H9 (cell line): Measurements from ENCODE around the gene ANAPC1. TPM values are rescaled to one million over a fixed set of nuclear protein-coding genes. Genes with fewer than 3 reads are reported as not detected.

Experiments
- DNase-seq: peaks from one replicate; pipeline ENCODE4 v3.0.0-alpha.2; 2017
- H2AFZ ChIP-seq: one replicate; pipeline ENCODE4 v1.6.1; 2013; ENCODE audit warnings: mild to moderate bottlenecking, low read length, control low read depth, moderate library complexity
- H2AK5ac ChIP-seq: 2 replicates; pipeline ENCODE4 v1.6.1; 2013; ENCODE audit warnings: low read length, control low read depth, mixed read lengths; ENCODE audit not compliant: insufficient read length
- H2BK120ac ChIP-seq: one replicate; pipeline ENCODE4 v1.6.1; 2013; ENCODE audit warnings: low read depth, mild to moderate bottlenecking, low read length, control low read depth, inconsistent platforms; ENCODE audit not compliant: poor library complexity, severe bottlenecking
- H2BK12ac ChIP-seq: 2 replicates; pipeline ENCODE4 v1.6.1; 2013; ENCODE audit warnings: low read length, control low read depth, mixed read lengths, low read depth; ENCODE audit not compliant: insufficient read length
- H2BK15ac ChIP-seq: 2 replicates; pipeline ENCODE4 v1.6.1; 2013; ENCODE audit warnings: low read depth, low read length, control low read depth
- H2BK20ac ChIP-seq: one replicate; pipeline ENCODE4 v1.6.1; 2013; ENCODE audit warnings: low read depth, mild to moderate bottlenecking, low read length, control low read depth, inconsistent platforms; ENCODE audit not compliant: poor library complexity, severe bottlenecking
- H2BK5ac ChIP-seq: 2 replicates; pipeline ENCODE4 v1.6.1; 2013; ENCODE audit warnings: low read length, control low read depth, mixed read lengths; ENCODE audit not compliant: insufficient read length
- H3K14ac ChIP-seq: 2 replicates; pipeline ENCODE4 v1.6.1; 2013; ENCODE audit warnings: low read length, control low read depth; ENCODE audit not compliant: insufficient read depth
- H3K18ac ChIP-seq: 2 replicates; pipeline ENCODE4 v1.6.1; 2013; ENCODE audit warnings: low read depth, mild to moderate bottlenecking, mixed read lengths, low read length, control low read depth; ENCODE audit not compliant: insufficient read length
- H3K23ac ChIP-seq: 2 replicates; pipeline ENCODE4 v1.6.1; 2013; ENCODE audit warnings: low read length, control low read depth, mixed read lengths, low read depth; ENCODE audit not compliant: insufficient read length
- H3K23me2 ChIP-seq: 2 replicates; pipeline ENCODE4 v1.6.1; 2013; ENCODE audit warnings: low read depth, mild to moderate bottlenecking, mixed read lengths, low read length, control low read depth; ENCODE audit not compliant: insufficient read length, poor library complexity, severe bottlenecking
- H3K27ac ChIP-seq: 2 replicates; pipeline ENCODE4 v1.5.1; 2013; ENCODE audit warnings: low read length, control low read depth, mixed read lengths, low read depth; ENCODE audit not compliant: insufficient read length
- H3K27me3 ChIP-seq: 2 replicates; pipeline ENCODE4 v1.6.1; 2013; ENCODE audit warnings: low read length, control low read depth, inconsistent platforms; ENCODE audit not compliant: insufficient read depth
- H3K4ac ChIP-seq: 2 replicates; pipeline ENCODE4 v1.6.1; 2013; ENCODE audit warnings: low read depth, mild to moderate bottlenecking, control low read depth, inconsistent platforms, low read length, moderate library complexity
- H3K4me1 ChIP-seq: 2 replicates; pipeline ENCODE4 v1.6.1; 2013; ENCODE audit warnings: low read length, control low read depth, inconsistent platforms; ENCODE audit not compliant: insufficient read depth
- H3K4me2 ChIP-seq: 2 replicates; pipeline ENCODE4 v1.6.1; 2013; ENCODE audit warnings: low read length, control low read depth, mixed read lengths; ENCODE audit not compliant: insufficient read length, insufficient read depth
- H3K56ac ChIP-seq: 2 replicates; pipeline ENCODE4 v1.6.1; 2013; ENCODE audit warnings: low read depth, mild to moderate bottlenecking, mixed read lengths, low read length, control low read depth; ENCODE audit not compliant: insufficient read length
- H3K79me1 ChIP-seq: 2 replicates; pipeline ENCODE4 v1.6.1; 2013; ENCODE audit warnings: low read depth, mild to moderate bottlenecking, moderate library complexity, low read length, control low read depth, inconsistent platforms; ENCODE audit not compliant: insufficient read depth, poor library complexity, severe bottlenecking
- H3K79me2 ChIP-seq: 2 replicates; pipeline ENCODE4 v1.6.1; 2013; ENCODE audit warnings: low read length, control low read depth, inconsistent platforms; ENCODE audit not compliant: insufficient read depth
- H3K9ac ChIP-seq: 2 replicates; pipeline ENCODE4 v1.6.1; 2013; ENCODE audit warnings: low read length, control low read depth, mixed read lengths; ENCODE audit not compliant: insufficient read length; ENCODE audit errors: extremely low read depth
- H3K9me3 ChIP-seq: one replicate; pipeline ENCODE4 v1.6.1; 2013; ENCODE audit warnings: low read depth, low read length, inconsistent platforms; ENCODE audit not compliant: control insufficient read depth
- H3T11ph ChIP-seq: one replicate; pipeline ENCODE4 v1.6.1; 2013; ENCODE audit warnings: mild to moderate bottlenecking, low read length, control low read depth, inconsistent platforms
- H4K20me1 ChIP-seq: one replicate; pipeline ENCODE4 v1.6.1; 2013; ENCODE audit not compliant: control insufficient read depth, insufficient read length, insufficient read depth
- H4K5ac ChIP-seq: 2 replicates; pipeline ENCODE4 v1.6.1; 2013; ENCODE audit warnings: low read depth, mild to moderate bottlenecking, mixed read lengths, low read length, control low read depth; ENCODE audit not compliant: insufficient read length
- H4K8ac ChIP-seq: replicated peaks from 2 replicates; pipeline ENCODE4 v1.6.1; 2013; ENCODE audit warnings: low read length, control low read depth, mixed read lengths, low read depth; ENCODE audit not compliant: insufficient read length
- H4K91ac ChIP-seq: 2 replicates; pipeline ENCODE4 v1.6.1; 2013; ENCODE audit warnings: low read depth, mild to moderate bottlenecking, moderate library complexity, mixed read lengths, low read length, control low read depth; ENCODE audit not compliant: insufficient read length
- H3K27ac Mint-ChIP-seq, 3 experiments: 2 replicates in 2 of 3; 3 replicates in 1 of 3; pipeline ENCODE4 v1.8.0; 2020 to 2021; ENCODE audit warnings: mixed read lengths in 3 of 3, mild to moderate bottlenecking in 1 of 3, moderate library complexity in 1 of 3
- H3K27me3 Mint-ChIP-seq: 2 replicates; pipeline ENCODE4 v1.8.0; 2021; ENCODE audit warnings: low read depth, mild to moderate bottlenecking, moderate library complexity, mixed read lengths
- H3K36me3 Mint-ChIP-seq, 3 experiments: 2 replicates in 2 of 3; 3 replicates in 1 of 3; pipeline ENCODE4 v1.8.0; 2020 to 2021; ENCODE audit warnings: low read depth in 3 of 3, mixed read lengths in 3 of 3; ENCODE audit not compliant: insufficient read depth in 1 of 3
- H3K4me1 Mint-ChIP-seq, 2 experiments: 2 replicates each; pipeline ENCODE4 v1.8.0; 2020; ENCODE audit warnings: mixed read lengths in 2 of 2
- H3K4me3 Mint-ChIP-seq, 2 experiments: 2 replicates in 1 of 2; 3 replicates in 1 of 2; pipeline ENCODE4 v1.8.0; 2020 to 2021; ENCODE audit warnings: mild to moderate bottlenecking in 2 of 2, mixed read lengths in 2 of 2, moderate library complexity in 1 of 2
- H3K9me3 Mint-ChIP-seq, 2 experiments: 2 replicates in 1 of 2; 3 replicates in 1 of 2; pipeline ENCODE4 v1.8.0; 2020; ENCODE audit warnings: mild to moderate bottlenecking in 2 of 2, mixed read lengths in 2 of 2, moderate library complexity in 1 of 2
- WGBS: extraction: QIAGEN DNeasy Blood & Tissue Kit; methylation state at CpG from one replicate; pipeline ENCODE4 v1.1.7; 2013; ENCODE audit warnings: missing lambda C conversion rate, low lambda C conversion rate, mixed read lengths; ENCODE audit not compliant: insufficient read length; ENCODE audit errors: extremely low coverage; 5-methylcytosine and 5-hydroxymethylcytosine counted together
- total RNA-seq: library from RNA; stranded (reverse); gene quantifications from 2 replicates; pipeline ENCODE4 v1.2.1, GENCODE V29; 2021
- TF ChIP-seq, protein P1 (sequence below): fragments of 200-600 bp; sonication (generic); conservative IDR thresholded peaks from 3 replicates; pipeline ENCODE4 v1.8.0; 2021; ENCODE audit warnings: antibody characterized with exemption, mild to moderate bottlenecking

Gene ANAPC1
- total RNA-seq, 1 experiment from 2014 or later, result 79.1 TPM

GRCh38 chr2:111930409-111930808 lies 46.4 kb upstream of the ANAPC1 start:
- no peak overlapping the region for H3K18ac ChIP-seq
- no peak for DNase-seq
- no peak overlapping the region for H2BK15ac ChIP-seq
- no peak overlapping the region for H2BK120ac ChIP-seq
- no peak overlapping the region for H3K56ac ChIP-seq
- no peak overlapping the region for H4K8ac ChIP-seq
- no peaks in the 10 kb centered on the region for H4K20me1 ChIP-seq
- H3K23ac ChIP-seq, result no peak overlapping the region
- no peaks in the 10 kb centered on the region for H3K79me1 ChIP-seq
- Mint-ChIP-seq H3K27me3 (no peaks in the 10 kb centered on the region), H3K27ac (no peak overlapping the region; a peak in 1 of 7 replicates), H3K4me1 (peaks cover 10 to 16% of the 10 kb centered on the region in 2 experiments), H3K36me3 (peaks cover 7 to 35% (median 14%) of the 10 kb centered on the region in 3 experiments), H3K4me3 (no peak overlapping the region), H3K9me3 (peaks cover 8 to 10% of the 10 kb centered on the region in 2 experiments)
- H3K4me2 ChIP-seq, result no peak overlapping the region
- H3K9me3 ChIP-seq, result no peaks in the 10 kb centered on the region
- H2BK20ac ChIP-seq, result no peak overlapping the region
- H3K23me2 ChIP-seq, result no peaks in the 10 kb centered on the region
- no peak overlapping the region for H2BK12ac ChIP-seq
- no peak overlapping the region for H3T11ph ChIP-seq
- H2AK5ac ChIP-seq, result no peak overlapping the region
- H3K27ac ChIP-seq, result no peak overlapping the region
- no peak overlapping the region for H2BK5ac ChIP-seq
- WGBS, result no CpG with 5 or more reads among the region's 6 CpGs
- H3K14ac ChIP-seq, result no peak overlapping the region
- H2AFZ ChIP-seq, result no peak overlapping the region
- H3K79me2 ChIP-seq, result no peaks in the 10 kb centered on the region
- H4K91ac ChIP-seq, result no peak overlapping the region
- no peaks in the 10 kb centered on the region; the same call in 1 of the 2 replicates for H3K4me1 ChIP-seq
- no peak overlapping the region for H4K5ac ChIP-seq
- no peak overlapping the region for H3K4ac ChIP-seq
- TF ChIP-seq, protein P1, sequence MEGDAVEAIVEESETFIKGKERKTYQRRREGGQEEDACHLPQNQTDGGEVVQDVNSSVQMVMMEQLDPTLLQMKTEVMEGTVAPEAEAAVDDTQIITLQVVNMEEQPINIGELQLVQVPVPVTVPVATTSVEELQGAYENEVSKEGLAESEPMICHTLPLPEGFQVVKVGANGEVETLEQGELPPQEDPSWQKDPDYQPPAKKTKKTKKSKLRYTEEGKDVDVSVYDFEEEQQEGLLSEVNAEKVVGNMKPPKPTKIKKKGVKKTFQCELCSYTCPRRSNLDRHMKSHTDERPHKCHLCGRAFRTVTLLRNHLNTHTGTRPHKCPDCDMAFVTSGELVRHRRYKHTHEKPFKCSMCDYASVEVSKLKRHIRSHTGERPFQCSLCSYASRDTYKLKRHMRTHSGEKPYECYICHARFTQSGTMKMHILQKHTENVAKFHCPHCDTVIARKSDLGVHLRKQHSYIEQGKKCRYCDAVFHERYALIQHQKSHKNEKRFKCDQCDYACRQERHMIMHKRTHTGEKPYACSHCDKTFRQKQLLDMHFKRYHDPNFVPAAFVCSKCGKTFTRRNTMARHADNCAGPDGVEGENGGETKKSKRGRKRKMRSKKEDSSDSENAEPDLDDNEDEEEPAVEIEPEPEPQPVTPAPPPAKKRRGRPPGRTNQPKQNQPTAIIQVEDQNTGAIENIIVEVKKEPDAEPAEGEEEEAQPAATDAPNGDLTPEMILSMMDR, result no peak
- H3K9ac ChIP-seq, result no peak overlapping the region
- no peaks in the 10 kb centered on the region for H3K27me3 ChIP-seq
